Immature natural killer cell (primary cell): ENCODE data around the gene CPNE4. TPM values are rescaled to one million over a fixed set of nuclear protein-coding genes. Genes with fewer than 3 reads are reported as not detected.
A peak's percentile ranks its signal among the peaks of the same experiment; 100 is the strongest.

Experiments
- DNase-seq, 3 donors: peaks; one replicate each; pipeline ENCODE4 v3.0.0; 2022; ENCODE audit warnings: mixed read lengths in 1 of 3
- H3K27ac Mint-ChIP-seq, 6 donors: one replicate each; pipeline ENCODE4 v1.8.0; 2020; ENCODE audit warnings: mixed read lengths in 6 of 6, mild to moderate bottlenecking in 5 of 6, inconsistent platforms in 4 of 6, moderate library complexity in 3 of 6
- H3K27me3 Mint-ChIP-seq, 3 donors: one replicate each; pipeline ENCODE4 v1.8.0; 2020 to 2021; ENCODE audit warnings: low read depth in 3 of 3, mild to moderate bottlenecking in 3 of 3, mixed read lengths in 3 of 3, moderate library complexity in 3 of 3, inconsistent platforms in 1 of 3
- H3K36me3 Mint-ChIP-seq, 3 donors: one replicate each; pipeline ENCODE4 v1.8.0; 2020; ENCODE audit warnings: mixed read lengths in 3 of 3, inconsistent platforms in 2 of 3, mild to moderate bottlenecking in 2 of 3
- H3K4me1 Mint-ChIP-seq, 2 donors: one replicate each; pipeline ENCODE4 v1.8.0; 2020; ENCODE audit warnings: inconsistent platforms in 2 of 2, mild to moderate bottlenecking in 2 of 2, mixed read lengths in 2 of 2, moderate library complexity in 1 of 2
- H3K4me3 Mint-ChIP-seq, 5 donors: one replicate each; pipeline ENCODE4 v1.8.0; 2020; ENCODE audit warnings: mild to moderate bottlenecking in 5 of 5, mixed read lengths in 5 of 5, inconsistent platforms in 3 of 5, moderate library complexity in 3 of 5
- H3K9me3 Mint-ChIP-seq, 6 donors: one replicate each; pipeline ENCODE4 v1.8.0; 2020; ENCODE audit warnings: mild to moderate bottlenecking in 6 of 6, mixed read lengths in 6 of 6, inconsistent platforms in 4 of 6, moderate library complexity in 3 of 6
- polyA plus RNA-seq, 3 donors: library from polyadenylated mRNA; unstranded; fragments of 300-500 nt; fragmentation: Illumina TruSeq; gene quantifications; one replicate each; pipeline ENCODE4 v1.2.3, GENCODE V29; 2021

The CPNE4 gene
- polyA plus RNA-seq, 3 donors from 2014 or later: not detected

DNA sequence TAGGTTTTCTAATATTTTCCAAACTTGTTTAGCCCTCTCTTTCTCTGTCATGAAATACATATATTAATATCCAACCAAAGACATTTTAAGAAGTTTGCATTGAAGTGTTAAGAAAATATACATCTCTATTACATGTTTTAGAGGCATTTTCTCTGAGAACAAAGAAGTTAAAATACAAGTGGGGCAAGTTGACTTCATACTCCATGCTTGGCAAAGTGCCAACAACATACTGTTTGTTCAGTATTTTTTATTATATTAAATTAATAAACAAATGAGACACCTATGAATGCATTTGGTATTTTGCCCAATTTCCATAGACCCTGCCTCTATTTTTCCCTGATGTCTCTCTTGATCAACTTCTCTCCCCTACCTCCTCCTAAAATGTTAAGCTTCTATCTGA lies 299.3 kb downstream of the CPNE4 start:
- peaks cover 0 to 2% (median 0%) of the 10 kb centered on the region in 6 donors for H3K9me3 Mint-ChIP-seq
- no peaks in the 10 kb centered on the region for H3K36me3 Mint-ChIP-seq
- no peaks in the 10 kb centered on the region for H3K4me1 Mint-ChIP-seq
- no peak overlapping the region for H3K4me3 Mint-ChIP-seq
- no peak for DNase-seq
- H3K27me3 Mint-ChIP-seq: peaks cover 2 to 5% (median 4%) of the 10 kb centered on the region in 3 donors
- H3K27ac Mint-ChIP-seq: no peak overlapping the region

DNA sequence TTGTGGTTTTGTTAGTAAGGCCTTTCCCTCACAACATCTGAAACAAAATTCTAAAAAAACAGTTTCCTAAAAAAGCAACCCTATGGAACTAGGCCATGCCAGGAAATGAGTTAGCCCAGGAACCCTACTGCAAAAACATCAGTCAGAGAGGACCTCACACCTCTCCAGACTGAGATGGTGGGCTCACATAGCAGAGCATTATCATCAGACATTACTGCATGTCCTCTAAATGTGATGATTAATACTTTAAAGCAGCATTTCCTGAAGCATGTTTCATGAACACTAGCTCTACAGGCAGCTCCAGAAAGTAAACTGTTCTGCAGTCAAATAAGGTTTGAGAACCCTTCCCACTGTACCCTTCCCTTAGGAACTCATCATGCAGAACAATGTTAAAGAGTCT lies 299.7 kb downstream of the CPNE4 start:
- peaks cover 0 to 2% (median 0%) of the 10 kb centered on the region in 6 donors for H3K9me3 Mint-ChIP-seq
- H3K27ac Mint-ChIP-seq: no peak overlapping the region
- no peaks in the 10 kb centered on the region for H3K4me1 Mint-ChIP-seq
- no peak for DNase-seq
- no peak overlapping the region for H3K4me3 Mint-ChIP-seq
- H3K27me3 Mint-ChIP-seq: peaks cover 0 to 5% (median 2%) of the 10 kb centered on the region in 3 donors
- no peaks in the 10 kb centered on the region for H3K36me3 Mint-ChIP-seq

GRCh38 chr3:131733086-131733841 lies 301.6 kb downstream of the CPNE4 start:
- DNase-seq: no peak
- Mint-ChIP-seq H3K4me1 (no peaks in the 10 kb centered on the region), H3K9me3 (peaks cover 0 to 2% (median 0%) of the 10 kb centered on the region in 6 donors), H3K27me3 (peaks cover 0 to 5% (median 2%) of the 10 kb centered on the region in 3 donors), H3K4me3 (no peak overlapping the region), H3K27ac (no peak overlapping the region), H3K36me3 (no peaks in the 10 kb centered on the region)

GRCh38 chr3:131731709-131732108 lies 303.1 kb downstream of the CPNE4 start:
- no peaks in the 10 kb centered on the region for H3K4me1 Mint-ChIP-seq
- DNase-seq: no peak
- H3K4me3 Mint-ChIP-seq: no peak overlapping the region
- peaks cover 0 to 5% (median 2%) of the 10 kb centered on the region in 3 donors for H3K27me3 Mint-ChIP-seq
- no peak overlapping the region for H3K27ac Mint-ChIP-seq
- H3K9me3 Mint-ChIP-seq: peaks cover 0 to 2% (median 0%) of the 10 kb centered on the region in 6 donors
- no peaks in the 10 kb centered on the region for H3K36me3 Mint-ChIP-seq

- peaks cover 0 to 5% (median 2%) of the 10 kb centered on the region in 3 donors for H3K27me3 Mint-ChIP-seq
- DNase-seq: no peak
- H3K36me3 Mint-ChIP-seq: no peaks in the 10 kb centered on the region
- peaks cover 0 to 2% (median 0%) of the 10 kb centered on the region in 6 donors for H3K9me3 Mint-ChIP-seq
- no peak overlapping the region for H3K4me3 Mint-ChIP-seq
- H3K27ac Mint-ChIP-seq: no peak overlapping the region
- H3K4me1 Mint-ChIP-seq: no peaks in the 10 kb centered on the region
Observed at GRCh38 chr3:131730581-131730980, 304.2 kb downstream of the CPNE4 start.

GRCh38 chr3:131729643-131730017 lies 305.2 kb downstream of the CPNE4 start:
- DNase-seq: no peak
- H3K9me3 Mint-ChIP-seq: peaks cover 0 to 2% (median 0%) of the 10 kb centered on the region in 6 donors
- no peak overlapping the region for H3K4me3 Mint-ChIP-seq
- no peaks in the 10 kb centered on the region for H3K4me1 Mint-ChIP-seq
- H3K36me3 Mint-ChIP-seq: no peaks in the 10 kb centered on the region
- peaks cover 0 to 5% (median 2%) of the 10 kb centered on the region in 3 donors for H3K27me3 Mint-ChIP-seq
- no peak overlapping the region for H3K27ac Mint-ChIP-seq

DNA sequence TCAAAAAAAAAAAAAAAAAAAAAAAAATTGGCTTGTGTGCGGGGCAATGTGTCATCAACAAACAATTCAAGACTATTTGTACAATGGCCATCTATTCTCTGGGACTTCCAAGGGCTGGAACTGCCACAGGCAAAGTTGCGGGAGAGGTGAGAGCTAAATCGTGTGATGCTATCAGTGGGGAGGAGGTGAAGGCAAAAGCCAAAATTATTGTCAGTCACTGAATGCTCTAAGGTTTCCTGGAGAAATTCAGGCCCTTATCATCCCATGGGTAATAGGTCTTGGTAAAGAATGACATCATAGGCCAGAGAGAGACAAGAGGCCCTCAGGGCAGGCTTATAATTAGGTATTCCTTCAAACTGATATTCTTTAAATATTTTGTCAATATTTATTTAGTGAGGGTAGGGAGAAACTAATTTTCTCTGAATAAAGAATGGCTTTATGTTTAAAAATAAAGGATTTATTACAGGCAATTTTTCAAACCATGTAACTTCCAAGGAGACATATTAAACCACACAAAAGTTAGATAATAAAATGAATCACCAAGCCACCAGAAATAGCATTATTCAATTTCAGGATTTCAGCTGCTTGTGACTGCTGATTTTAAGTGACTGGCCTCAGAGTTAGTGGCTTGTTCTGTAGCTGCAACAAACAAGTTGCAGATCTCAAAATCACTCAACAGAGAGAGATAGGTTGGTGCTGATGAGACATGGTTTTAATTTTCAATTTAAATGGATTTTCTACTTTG lies 305.7 kb downstream of the CPNE4 start:
- H3K4me1 Mint-ChIP-seq: no peaks in the 10 kb centered on the region
- no peak overlapping the region for H3K27ac Mint-ChIP-seq
- no peak for DNase-seq
- no peaks in the 10 kb centered on the region for H3K36me3 Mint-ChIP-seq
- H3K9me3 Mint-ChIP-seq: peaks cover 0 to 2% (median 0%) of the 10 kb centered on the region in 6 donors
- H3K4me3 Mint-ChIP-seq: no peak overlapping the region
- H3K27me3 Mint-ChIP-seq: peaks cover 0 to 5% (median 2%) of the 10 kb centered on the region in 3 donors

DNA sequence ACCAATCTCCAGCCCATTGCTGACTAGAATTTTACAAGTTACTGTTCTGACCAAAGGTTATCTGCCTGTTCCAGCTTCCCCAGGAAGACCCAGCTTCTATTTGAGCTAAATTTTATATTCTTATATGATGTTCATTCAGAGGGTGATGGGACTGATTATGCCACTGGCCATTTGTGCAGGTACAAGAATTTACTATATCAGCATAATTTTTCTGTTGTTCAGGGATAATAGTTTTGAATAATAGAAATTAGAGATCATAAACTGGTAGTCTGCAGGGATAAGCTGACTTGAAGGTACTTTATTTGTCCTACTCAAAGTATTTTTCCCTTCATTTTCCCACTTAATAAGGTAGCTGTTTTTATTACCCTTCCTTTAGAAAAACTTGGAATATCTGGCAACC lies 309.4 kb downstream of the CPNE4 start:
- H3K9me3 Mint-ChIP-seq: no peaks in the 10 kb centered on the region
- no peak overlapping the region for H3K27ac Mint-ChIP-seq
- no peaks in the 10 kb centered on the region for H3K36me3 Mint-ChIP-seq
- no peak overlapping the region for H3K4me3 Mint-ChIP-seq
- H3K27me3 Mint-ChIP-seq: peaks cover 0 to 5% (median 1%) of the 10 kb centered on the region in 3 donors
- no peak for DNase-seq
- H3K4me1 Mint-ChIP-seq: no peaks in the 10 kb centered on the region

DNA sequence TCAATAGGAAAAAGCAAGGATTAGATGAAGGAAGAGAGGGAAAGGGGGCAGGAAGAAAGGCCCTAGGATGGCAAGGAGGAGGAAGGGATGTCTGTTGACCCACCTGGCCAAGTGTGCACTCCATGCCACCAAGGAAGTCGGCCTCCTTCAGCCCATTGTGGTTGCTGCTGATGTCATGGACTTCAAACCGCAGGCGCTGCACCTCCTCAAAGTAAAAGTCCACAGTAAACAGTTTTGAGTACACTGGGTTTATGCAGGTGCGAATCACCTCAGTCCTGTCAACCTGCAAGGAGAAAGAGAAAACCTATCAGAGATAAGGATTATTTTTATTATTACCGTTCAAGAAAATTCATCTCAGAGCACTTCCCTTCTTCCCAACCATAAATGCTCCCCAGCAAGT lies 311.5 kb downstream of the CPNE4 start:
- H3K4me1 Mint-ChIP-seq: peaks cover 4% of the 10 kb centered on the region in 2 donors
- peaks cover 0 to 8% (median 1%) of the 10 kb centered on the region in 3 donors for H3K27me3 Mint-ChIP-seq
- H3K4me3 Mint-ChIP-seq: no peak overlapping the region
- DNase-seq: no peak
- no peak overlapping the region for H3K27ac Mint-ChIP-seq
- no peaks in the 10 kb centered on the region for H3K36me3 Mint-ChIP-seq
- no peaks in the 10 kb centered on the region for H3K9me3 Mint-ChIP-seq

DNA sequence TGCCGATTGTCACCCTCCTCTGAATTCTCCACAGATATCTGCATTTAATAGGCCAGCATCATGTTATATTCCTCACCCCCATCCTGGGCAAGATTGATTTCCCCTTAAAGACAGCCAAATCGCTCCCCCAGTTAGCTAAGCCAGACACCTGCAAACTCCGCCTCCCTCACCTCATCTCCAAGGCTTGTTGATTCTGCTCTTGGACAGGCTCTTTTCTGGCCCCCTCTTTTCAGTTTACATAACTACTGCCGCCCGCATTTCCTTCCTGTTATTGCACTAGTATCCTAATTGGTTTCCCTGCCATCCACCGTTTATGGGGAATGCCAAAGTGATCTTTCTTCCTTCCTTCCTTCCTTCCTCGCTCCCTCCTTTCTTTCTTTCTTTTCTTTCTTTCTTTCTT lies 317.3 kb downstream of the CPNE4 start:
- Mint-ChIP-seq H3K36me3 (no peaks in the 10 kb centered on the region), H3K27ac (peak overlapping the region in 1 of 6 donors; percentile 42), H3K4me1 (peaks cover 36 to 40% of the 10 kb centered on the region in 2 donors), H3K9me3 (peaks cover 0 to 2% (median 0%) of the 10 kb centered on the region in 6 donors), H3K27me3 (peaks cover 0 to 6% (median 3%) of the 10 kb centered on the region in 3 donors), H3K4me3 (peak overlapping the region; percentile 15 to 57 (median 34))
- DNase-seq: no peak

GRCh38 chr3:131716943-131717342 lies 317.9 kb downstream of the CPNE4 start:
- Mint-ChIP-seq H3K4me3 (peak overlapping the region; percentile 44 to 58 (median 46)), H3K27ac (peak overlapping the region in 2 of 6 donors; percentile 35 to 42), H3K9me3 (peaks cover 0 to 2% (median 0%) of the 10 kb centered on the region in 6 donors), H3K4me1 (peaks cover 36 to 40% of the 10 kb centered on the region in 2 donors), H3K27me3 (peaks cover 0 to 6% (median 3%) of the 10 kb centered on the region in 3 donors), H3K36me3 (no peaks in the 10 kb centered on the region)
- peak in 2 of 3 donors; percentile 4 to 6 for DNase-seq

DNA sequence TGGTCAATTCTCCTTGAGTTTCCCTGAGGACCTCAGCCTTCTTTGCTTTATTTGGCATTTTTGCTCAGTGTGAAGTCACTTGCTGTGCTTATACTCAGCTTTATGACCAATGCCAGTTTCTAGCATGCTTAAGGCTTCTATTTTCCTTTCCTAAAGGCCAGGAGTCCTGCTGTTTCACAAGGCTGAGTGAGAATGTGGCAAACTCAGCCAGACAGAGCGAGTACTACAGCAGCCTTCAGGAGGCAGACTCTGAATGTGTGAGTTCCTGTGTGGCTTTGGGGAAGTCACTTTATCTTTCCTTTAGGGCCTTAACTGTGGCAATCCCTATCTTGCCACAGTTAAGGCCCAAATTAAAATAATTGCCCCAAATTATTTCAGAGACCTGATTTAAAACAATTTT lies 318.8 kb downstream of the CPNE4 start:
- Mint-ChIP-seq H3K27ac (peak overlapping the region in 1 of 6 donors; percentile 17), H3K36me3 (no peaks in the 10 kb centered on the region), H3K4me1 (peaks cover 36 to 40% of the 10 kb centered on the region in 2 donors)

GRCh38 chr3:131714585-131715220 lies 320.1 kb downstream of the CPNE4 start:
- H3K27me3 Mint-ChIP-seq: peaks cover 0 to 6% (median 3%) of the 10 kb centered on the region in 3 donors
- peak overlapping the region in 1 of 6 donors; percentile 4 for H3K27ac Mint-ChIP-seq
- H3K4me3 Mint-ChIP-seq: no peak overlapping the region
- peaks cover 0 to 2% (median 0%) of the 10 kb centered on the region in 6 donors for H3K9me3 Mint-ChIP-seq
- no peak for DNase-seq
- H3K4me1 Mint-ChIP-seq: peaks cover 36 to 40% of the 10 kb centered on the region in 2 donors
- no peaks in the 10 kb centered on the region for H3K36me3 Mint-ChIP-seq

More for the DNA sequence above, 318.8 kb downstream of the CPNE4 start:
- Mint-ChIP-seq H3K9me3 (peaks cover 0 to 2% (median 0%) of the 10 kb centered on the region in 6 donors), H3K4me3 (no peak overlapping the region), H3K27me3 (peaks cover 0 to 6% (median 3%) of the 10 kb centered on the region in 3 donors)
- DNase-seq: no peak
